ENCODE results near the gene ZMYND8. TPM values are rescaled to one million over a fixed set of nuclear protein-coding genes. Genes with fewer than 3 reads are reported as not detected.
A peak's percentile ranks its signal among the peaks of the same experiment; 100 is the strongest.

ZMYND8 gene
- total and polyA plus RNA-seq, 5 donors, result 10.0 to 35.7 (median 31.4) TPM

GRCh38 chr20:47305667-47306066 is 50.8 kb downstream of the ZMYND8 start:
- no peak overlapping the region for H3K4me3 ChIP-seq (ENCODE audit: low read length)
- DNase-seq (no peak), ATAC-seq (no peak)
- H3K27ac ChIP-seq (ENCODE audit: low read length), result no peak overlapping the region
- peaks cover 10% of the 10 kb centered on the region for H3K4me1 ChIP-seq (ENCODE audit: control insufficient read depth, insufficient read depth, low read length)
- H3K27me3 ChIP-seq (ENCODE audit: control insufficient read depth, insufficient read depth), result no peaks in the 10 kb centered on the region
- 81% methylated on average over 4 of the region's 4 CpGs for WGBS
- H3K9me3 ChIP-seq (ENCODE audit: control insufficient read depth, low read length), result no peaks in the 10 kb centered on the region
- intact Hi-C loops (cut with DNase I), result loop anchor here in 1 of 4 donors (10.0 kb wide), 1 partner anchor 49 kb away; the partner anchor contains the start of gene ZMYND8

GRCh38 chr20:47304287-47304686 is 52.2 kb downstream of the ZMYND8 start:
- intact Hi-C loops (cut with DNase I), result loop anchor here in 1 of 4 donors (10.0 kb wide), 1 partner anchor 51 kb away; the partner anchor contains the start of gene ZMYND8
- ATAC-seq, result peak in 1 of 2 donors; percentile 12
- no peak for DNase-seq
- H3K27ac ChIP-seq (ENCODE audit: low read length), result peak overlapping the region; percentile 78
- no peaks in the 10 kb centered on the region for H3K9me3 ChIP-seq (ENCODE audit: control insufficient read depth, low read length)
- H3K4me1 ChIP-seq (ENCODE audit: control insufficient read depth, insufficient read depth, low read length), result peaks cover 10% of the 10 kb centered on the region
- WGBS, result 72% methylated on average over 3 of the region's 3 CpGs
- no peaks in the 10 kb centered on the region for H3K27me3 ChIP-seq (ENCODE audit: control insufficient read depth, insufficient read depth)
- no peak overlapping the region for H3K4me3 ChIP-seq (ENCODE audit: low read length)

DNA sequence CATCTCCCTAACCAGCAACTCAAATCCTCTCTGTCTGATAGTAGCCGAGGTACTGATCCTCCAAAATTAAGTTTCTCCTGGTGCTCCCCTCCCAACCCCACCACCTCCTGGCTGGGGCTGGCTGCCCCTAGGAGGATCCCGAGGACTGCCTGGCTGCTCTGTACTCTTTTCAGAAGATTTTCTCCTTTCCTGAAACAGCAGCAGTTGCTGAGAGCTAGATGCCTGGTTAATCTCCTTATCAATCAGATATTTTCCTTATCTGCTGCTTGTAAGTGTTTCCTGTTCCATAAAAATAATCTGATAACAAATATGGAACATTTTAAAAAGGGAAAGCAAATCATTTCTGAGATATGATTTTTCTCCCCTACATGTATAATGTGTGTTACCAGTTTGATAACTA is 52.8 kb downstream of the ZMYND8 start:
- Histone ChIP-seq H3K27ac (ENCODE audit: low read length) (peak overlapping the region; percentile 80), H3K4me3 (ENCODE audit: low read length) (no peak overlapping the region), H3K9me3 (ENCODE audit: control insufficient read depth, low read length) (no peaks in the 10 kb centered on the region), H3K4me1 (ENCODE audit: control insufficient read depth, insufficient read depth, low read length) (peaks cover 10% of the 10 kb centered on the region), H3K27me3 (ENCODE audit: control insufficient read depth, insufficient read depth) (no peaks in the 10 kb centered on the region)
- peak in 1 of 2 donors; percentile 20 for ATAC-seq
- intact Hi-C loops (cut with DNase I), result loop anchor here in 1 of 4 donors (10.0 kb wide), 1 partner anchor 51 kb away; the partner anchor contains the start of gene ZMYND8
- WGBS, result 43% methylated on average over 2 of the region's 2 CpGs
- no peak for DNase-seq

GRCh38 chr20:47300071-47300470 is 56.4 kb downstream of the ZMYND8 start:
- no peaks in the 10 kb centered on the region for H3K9me3 ChIP-seq (ENCODE audit: control insufficient read depth, low read length)
- WGBS, result 95% methylated on average over 4 of the region's 4 CpGs
- intact Hi-C loops (cut with DNase I), result loop anchor here in 1 of 4 donors (10.0 kb wide), 1 partner anchor 55 kb away; the partner anchor contains the start of gene ZMYND8
- no peak for ATAC-seq
- DNase-seq, result no peak
- H3K27ac ChIP-seq (ENCODE audit: low read length), result no peak overlapping the region
- peaks cover 14% of the 10 kb centered on the region for H3K4me1 ChIP-seq (ENCODE audit: control insufficient read depth, insufficient read depth, low read length)
- H3K27me3 ChIP-seq (ENCODE audit: control insufficient read depth, insufficient read depth), result no peaks in the 10 kb centered on the region
- no peak overlapping the region for H3K4me3 ChIP-seq (ENCODE audit: low read length)

DNA sequence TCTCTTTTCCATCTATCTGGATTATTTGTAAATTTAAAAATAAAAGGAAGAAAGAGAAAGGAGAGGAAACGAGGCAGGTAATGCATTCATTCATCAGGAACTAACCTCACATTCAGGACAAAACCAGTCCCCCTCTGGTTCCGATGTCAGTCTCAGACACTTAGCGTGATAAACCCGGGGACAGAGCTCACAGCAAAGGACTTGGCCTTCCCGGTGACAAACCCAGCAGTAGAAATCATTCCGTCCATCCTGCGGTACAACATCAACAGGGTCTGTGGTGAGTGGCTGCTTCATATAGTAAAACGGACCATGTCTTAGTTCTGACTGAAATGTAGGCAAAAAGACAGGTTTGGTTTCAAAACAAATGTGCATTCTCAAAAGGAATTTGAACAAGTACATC is 57.9 kb downstream of the ZMYND8 start:
- DNase-seq, result no peak
- no peaks in the 10 kb centered on the region for H3K27me3 ChIP-seq (ENCODE audit: control insufficient read depth, insufficient read depth)
- no peak overlapping the region for H3K27ac ChIP-seq (ENCODE audit: low read length)
- no peaks in the 10 kb centered on the region for H3K9me3 ChIP-seq (ENCODE audit: control insufficient read depth, low read length)
- intact Hi-C loops (cut with DNase I), result loop anchor here in 1 of 4 donors (10.0 kb wide), 1 partner anchor 76 kb away; no protein-coding TSS in a partner anchor
- no peak for ATAC-seq
- WGBS, result 86% methylated on average over 8 of the region's 8 CpGs
- no peak overlapping the region for H3K4me3 ChIP-seq (ENCODE audit: low read length)
- H3K4me1 ChIP-seq (ENCODE audit: control insufficient read depth, insufficient read depth, low read length), result peaks cover 8% of the 10 kb centered on the region

DNA sequence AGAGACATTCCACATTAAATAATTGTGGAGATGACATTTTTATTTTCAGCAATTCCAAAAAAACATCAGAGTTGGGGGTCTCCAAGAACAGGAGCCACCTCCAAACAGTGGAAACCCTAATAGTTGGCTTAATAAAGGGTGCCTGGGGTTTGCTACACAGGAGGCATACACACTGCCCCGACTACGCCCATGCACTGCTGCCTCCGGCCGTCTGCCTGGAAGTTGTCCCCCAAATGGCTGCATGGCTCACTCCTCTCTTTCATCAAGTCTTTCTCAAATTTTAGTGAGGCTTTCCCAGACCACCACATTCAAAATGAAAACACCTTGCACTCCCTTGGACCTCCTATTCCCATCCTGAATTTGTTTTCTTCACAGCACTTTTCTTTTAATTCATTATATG is 58.8 kb downstream of the ZMYND8 start:
- H3K4me3 ChIP-seq (ENCODE audit: low read length), result no peak overlapping the region
- H3K4me1 ChIP-seq (ENCODE audit: control insufficient read depth, insufficient read depth, low read length), result peaks cover 6% of the 10 kb centered on the region
- ATAC-seq (no peak), DNase-seq (no peak)
- H3K27me3 ChIP-seq (ENCODE audit: control insufficient read depth, insufficient read depth), result no peaks in the 10 kb centered on the region
- H3K27ac ChIP-seq (ENCODE audit: low read length), result no peak overlapping the region
- no peaks in the 10 kb centered on the region for H3K9me3 ChIP-seq (ENCODE audit: control insufficient read depth, low read length)
- 84% methylated on average over 4 of the region's 4 CpGs for WGBS
- intact Hi-C loops (cut with DNase I), result loop anchor here in 1 of 4 donors (10.0 kb wide), 1 partner anchor 77 kb away; no protein-coding TSS in a partner anchor

GRCh38 chr20:47296950-47297349 is 59.5 kb downstream of the ZMYND8 start:
- no peak for ATAC-seq

GRCh38 chr20:47295921-47296426 is 60.5 kb downstream of the ZMYND8 start:
- intact Hi-C loops (cut with DNase I), result loop anchor here in 1 of 4 donors (10.0 kb wide), 1 partner anchor 79 kb away; no protein-coding TSS in a partner anchor
- no peak for DNase-seq
- H3K9me3 ChIP-seq (ENCODE audit: control insufficient read depth, low read length), result no peaks in the 10 kb centered on the region
- peak in 1 of 2 donors; percentile 54 for ATAC-seq
- H3K4me1 ChIP-seq (ENCODE audit: control insufficient read depth, insufficient read depth, low read length), result peaks cover 5% of the 10 kb centered on the region
- H3K4me3 ChIP-seq (ENCODE audit: low read length), result no peak overlapping the region
- no peaks in the 10 kb centered on the region for H3K27me3 ChIP-seq (ENCODE audit: control insufficient read depth, insufficient read depth)
- no peak overlapping the region for H3K27ac ChIP-seq (ENCODE audit: low read length)
- WGBS, result 72% methylated on average over 6 of the region's 6 CpGs

More at GRCh38 chr20:47296950-47297349, 59.5 kb downstream of the ZMYND8 start:
- WGBS, result 75% methylated on average over 6 of the region's 6 CpGs
- no peak overlapping the region for H3K27ac ChIP-seq (ENCODE audit: low read length)
- no peak for DNase-seq
- H3K4me3 ChIP-seq (ENCODE audit: low read length), result no peak overlapping the region
- H3K9me3 ChIP-seq (ENCODE audit: control insufficient read depth, low read length), result no peaks in the 10 kb centered on the region
- peaks cover 5% of the 10 kb centered on the region for H3K4me1 ChIP-seq (ENCODE audit: control insufficient read depth, insufficient read depth, low read length)
- intact Hi-C loops (cut with DNase I), result loop anchor here in 1 of 4 donors (10.0 kb wide), 1 partner anchor 78 kb away; no protein-coding TSS in a partner anchor
- H3K27me3 ChIP-seq (ENCODE audit: control insufficient read depth, insufficient read depth), result no peaks in the 10 kb centered on the region

- ATAC-seq (peak in 1 of 2 donors; percentile 85), DNase-seq (no peak)
- H3K27ac ChIP-seq (ENCODE audit: low read length), result peak overlapping the region; percentile 62
- H3K27me3 ChIP-seq (ENCODE audit: control insufficient read depth, insufficient read depth), result no peaks in the 10 kb centered on the region
- H3K9me3 ChIP-seq (ENCODE audit: control insufficient read depth, low read length), result no peaks in the 10 kb centered on the region
- peaks cover 5% of the 10 kb centered on the region for H3K4me1 ChIP-seq (ENCODE audit: control insufficient read depth, insufficient read depth, low read length)
- no peak overlapping the region for H3K4me3 ChIP-seq (ENCODE audit: low read length)
- 79% methylated on average over 8 of the region's 8 CpGs for WGBS
- intact Hi-C loops (cut with DNase I), result loop anchor here in 1 of 4 donors (10.0 kb wide), 1 partner anchor 80 kb away; no protein-coding TSS in a partner anchor
Measured at GRCh38 chr20:47295129-47295813, 61.2 kb downstream of the ZMYND8 start.

DNA sequence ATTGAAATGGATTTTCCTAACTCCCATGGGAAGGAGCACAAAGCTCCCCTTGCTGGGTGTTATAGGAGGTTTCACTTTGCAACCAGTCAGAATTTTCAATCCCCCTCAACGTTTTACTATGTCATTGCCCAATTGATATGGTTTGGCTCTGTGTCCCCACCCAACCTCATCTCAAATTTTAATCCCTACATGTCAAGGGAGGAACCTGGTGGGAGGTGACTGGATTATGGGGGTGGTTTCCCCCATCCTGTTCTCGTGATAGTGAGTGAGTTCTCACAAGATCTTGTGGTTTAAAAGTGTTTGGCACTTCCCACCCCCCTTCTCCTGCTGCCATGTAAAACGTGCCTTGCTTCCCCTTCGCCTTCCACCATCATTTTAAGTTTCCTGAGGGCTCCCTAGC is 62.9 kb downstream of the ZMYND8 start:
- intact Hi-C loops (cut with DNase I), result loop anchor here in 2 of 4 donors (5.0 to 10.0 kb wide), 2 partner anchors 81 to 89 kb away; no protein-coding TSS in a partner anchor
- peaks cover 5% of the 10 kb centered on the region for H3K4me1 ChIP-seq (ENCODE audit: control insufficient read depth, insufficient read depth, low read length)
- WGBS, result 72% methylated on average over 4 of the region's 4 CpGs
- no peak for ATAC-seq
- no peak for DNase-seq
- no peaks in the 10 kb centered on the region for H3K27me3 ChIP-seq (ENCODE audit: control insufficient read depth, insufficient read depth)
- no peaks in the 10 kb centered on the region for H3K9me3 ChIP-seq (ENCODE audit: control insufficient read depth, low read length)
- no peak overlapping the region for H3K27ac ChIP-seq (ENCODE audit: low read length)
- H3K4me3 ChIP-seq (ENCODE audit: low read length), result no peak overlapping the region

DNA sequence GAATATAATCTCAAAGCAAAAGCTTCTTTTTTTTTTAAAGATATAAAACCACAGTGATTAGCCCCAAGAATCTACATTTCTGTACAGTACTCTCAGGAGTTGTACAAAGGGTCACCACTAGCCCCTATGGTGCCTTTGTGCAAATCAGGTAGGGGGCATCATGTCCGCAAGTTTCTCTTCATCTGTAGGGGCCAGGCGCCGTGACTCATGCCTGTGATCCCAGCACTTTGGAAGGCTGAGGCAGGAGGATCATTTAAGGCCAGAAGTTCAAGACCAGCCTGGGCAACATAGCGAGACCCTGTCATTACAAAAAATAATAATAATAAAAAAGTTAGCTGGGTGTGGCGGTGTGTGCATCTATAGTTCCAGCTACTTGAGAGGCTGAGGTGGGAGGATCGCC is 63.9 kb downstream of the ZMYND8 start:
- Histone ChIP-seq H3K4me3 (ENCODE audit: low read length) (no peak overlapping the region), H3K27me3 (ENCODE audit: control insufficient read depth, insufficient read depth) (no peaks in the 10 kb centered on the region), H3K27ac (ENCODE audit: low read length) (no peak overlapping the region), H3K4me1 (ENCODE audit: control insufficient read depth, insufficient read depth, low read length) (peaks cover 5% of the 10 kb centered on the region), H3K9me3 (ENCODE audit: control insufficient read depth, low read length) (no peaks in the 10 kb centered on the region)
- intact Hi-C loops (cut with DNase I), result loop anchor here in 2 of 4 donors (5.0 to 10.0 kb wide), 2 partner anchors 82 to 90 kb away; no protein-coding TSS in a partner anchor
- no peak for DNase-seq
- no peak for ATAC-seq
- 97% methylated on average over 6 of the region's 6 CpGs for whole genome bisulfite sequencing

All from right cardiac atrium (tissue), 5 donors.